Fibroblast of upper back skin (primary cell): ENCODE measurements around the gene ADARB1.

Source experiments
- DNase-seq: peaks from one replicate; pipeline ENCODE4 v3.0.0-alpha.2; 2013

ADARB1 gene

DNA sequence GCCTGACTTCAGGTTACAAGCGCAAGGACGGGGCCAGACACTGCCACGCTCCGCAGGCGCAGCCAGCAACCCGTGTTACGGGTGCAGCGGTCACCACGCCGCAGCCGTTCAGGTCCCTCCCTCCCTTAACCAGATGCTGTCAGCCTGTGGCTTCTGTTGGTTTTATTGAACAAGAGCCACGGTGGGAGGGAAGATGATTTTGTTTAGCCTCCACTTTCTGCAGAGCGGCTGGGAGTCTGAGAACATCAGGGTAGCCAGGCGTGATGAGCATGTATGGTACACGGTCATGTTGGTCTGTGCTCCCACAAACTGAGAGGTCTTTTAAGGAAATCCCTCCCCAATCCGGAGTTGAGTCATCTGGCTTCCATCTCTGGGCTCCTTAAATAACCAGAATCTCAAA is 18.5 kb upstream of the ADARB1 start:
- peak; percentile 27 for DNase-seq

DNA sequence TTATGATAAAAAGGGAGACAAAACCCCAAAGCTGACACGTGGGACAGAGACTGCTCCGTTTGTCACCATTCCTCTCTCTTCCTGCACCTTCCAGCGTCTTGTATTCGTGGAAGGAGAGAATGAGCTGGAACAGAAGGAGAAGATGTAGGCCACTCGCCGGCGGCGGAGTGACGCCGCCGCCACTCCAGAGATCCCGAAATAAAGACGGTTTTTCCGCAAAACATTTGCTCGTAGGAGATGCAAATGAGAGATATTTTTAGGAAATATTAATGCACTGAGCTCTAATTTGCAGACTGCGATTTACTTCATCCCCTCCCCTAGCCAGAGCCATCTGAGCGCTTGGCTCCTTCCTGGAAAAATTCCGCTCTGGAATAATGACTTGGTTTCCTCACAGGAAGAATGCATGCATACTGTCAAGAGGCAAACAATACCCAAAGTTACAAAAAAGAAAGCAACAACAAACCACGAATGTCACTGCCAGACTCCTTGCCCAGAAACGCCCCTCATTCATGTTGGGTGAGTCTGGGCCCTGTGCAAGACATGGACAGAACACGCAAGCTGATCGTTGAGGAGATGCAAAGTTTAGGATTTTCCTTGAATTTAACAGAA is 18.0 kb upstream of the ADARB1 start:
- DNase-seq: no peak

DNA sequence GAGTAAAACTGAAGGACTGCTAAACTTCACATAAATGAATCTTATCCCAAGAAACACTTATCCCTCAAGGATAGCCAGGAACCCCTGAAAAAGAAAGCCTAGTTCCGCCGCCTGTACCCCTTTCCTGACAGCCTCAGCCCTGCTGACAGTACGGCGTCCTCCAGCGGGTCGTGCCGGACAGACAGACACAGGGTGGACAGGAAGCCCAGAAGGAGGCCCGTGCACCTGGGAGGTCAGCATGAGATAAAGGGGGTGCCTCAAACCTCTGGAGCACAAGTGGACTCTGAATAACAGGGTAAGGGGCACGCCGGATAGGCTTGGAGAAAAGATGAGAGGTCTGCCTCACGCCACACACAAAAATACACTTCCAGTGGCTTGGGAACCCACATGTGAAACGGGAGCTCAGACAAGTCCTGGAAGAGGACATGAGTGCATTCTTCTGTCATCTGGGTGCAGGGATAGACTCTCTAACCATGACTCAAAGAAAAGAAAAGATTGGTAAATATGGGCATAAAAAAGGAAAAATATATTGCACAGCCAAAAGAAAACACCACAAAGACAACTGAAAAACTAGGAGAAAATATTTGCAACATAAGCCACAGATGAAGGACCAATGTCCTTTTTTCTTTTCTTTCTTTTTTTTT is 17.3 kb upstream of the ADARB1 start:
- no peak for DNase-seq

DNA sequence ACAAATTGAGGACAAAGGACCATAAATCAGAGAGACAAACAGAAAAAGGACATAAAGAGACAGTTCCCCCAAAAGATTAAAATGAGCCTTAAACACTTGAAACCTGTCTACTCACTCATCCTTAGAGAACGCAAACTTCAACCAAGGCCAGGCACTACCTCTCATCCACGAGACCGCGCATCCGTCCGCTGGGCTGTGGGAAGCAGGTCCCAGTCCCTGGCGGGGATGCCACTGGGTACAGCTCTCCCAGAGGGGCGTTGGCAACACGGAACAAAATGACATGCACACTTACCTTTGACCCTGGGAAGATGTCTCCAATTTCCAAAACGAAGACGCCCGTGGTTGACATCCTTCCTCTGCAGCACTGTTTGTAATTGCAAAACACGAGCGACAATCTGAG is 16.5 kb upstream of the ADARB1 start:
- DNase-seq: no peak

DNA sequence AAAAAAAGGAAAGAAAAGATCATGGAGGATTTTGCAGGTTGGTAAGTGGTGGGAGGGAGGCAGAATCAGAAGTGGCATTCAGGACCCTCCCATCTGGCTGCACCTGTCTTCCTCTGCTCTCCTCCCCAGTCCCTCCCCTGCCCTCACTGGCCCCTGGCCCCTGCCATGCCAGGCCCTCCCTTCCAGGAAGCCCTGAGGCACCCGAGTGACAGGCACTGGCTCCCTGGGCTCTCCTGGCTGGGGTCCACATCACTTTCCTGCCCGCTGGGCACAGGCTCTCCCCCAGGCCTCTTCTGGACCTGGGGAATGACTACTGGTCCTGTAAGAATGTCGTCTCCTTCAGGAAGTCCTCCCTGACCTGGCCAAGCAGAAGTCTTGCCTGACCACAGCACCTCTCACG is 15.3 kb upstream of the ADARB1 start:
- DNase-seq: no peak

DNA sequence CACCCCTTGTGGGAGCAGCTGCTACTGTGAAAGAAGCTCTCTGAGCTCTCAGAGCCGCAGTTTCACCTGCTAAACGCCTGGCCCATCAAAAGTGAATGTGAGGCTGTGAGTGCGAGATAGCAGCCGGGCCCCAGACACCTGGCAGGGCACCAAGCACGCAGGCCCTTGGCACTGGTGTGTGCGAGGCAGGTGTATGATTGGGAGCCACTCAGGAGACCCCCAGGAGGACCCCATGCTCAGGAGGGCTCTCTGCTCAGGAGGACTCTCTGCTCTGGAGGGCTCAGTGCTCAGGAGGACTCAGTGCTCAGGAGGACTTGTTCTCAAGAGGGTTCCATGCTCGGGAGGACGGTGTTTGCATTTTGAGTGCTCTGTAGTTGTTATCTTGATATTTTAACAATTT is 14.3 kb upstream of the ADARB1 start:
- DNase-seq: no peak

DNA sequence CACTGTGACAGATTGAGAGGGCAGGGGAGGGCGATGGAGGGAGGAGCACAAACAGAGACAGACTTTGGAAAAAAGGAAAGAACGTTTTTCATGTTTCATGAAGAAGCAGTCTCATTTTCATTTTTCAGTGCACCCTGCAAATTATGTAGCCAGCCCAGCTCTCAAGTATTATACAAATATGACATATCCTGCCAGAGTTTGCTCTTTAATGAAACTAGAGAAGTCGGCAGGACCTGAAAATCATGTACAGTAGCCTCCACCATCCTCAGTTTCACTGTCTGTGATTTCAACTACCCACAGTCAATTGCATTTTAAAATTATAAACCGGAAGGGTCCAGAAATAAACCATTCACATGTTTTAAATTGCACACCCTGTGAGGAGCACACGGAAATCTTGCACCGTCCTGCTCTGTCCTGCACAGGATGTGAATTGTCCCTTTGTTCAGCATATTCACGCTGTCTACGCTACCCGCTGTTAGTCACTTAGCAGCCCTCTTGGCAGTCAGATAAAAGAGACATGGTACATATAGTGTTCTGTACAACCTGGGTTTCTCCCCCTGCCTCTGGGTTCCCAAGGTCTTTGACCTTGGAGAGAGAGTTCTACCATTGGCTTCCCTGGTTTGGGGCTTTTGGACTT is 13.6 kb upstream of the ADARB1 start:
- no peak for DNase-seq

DNA sequence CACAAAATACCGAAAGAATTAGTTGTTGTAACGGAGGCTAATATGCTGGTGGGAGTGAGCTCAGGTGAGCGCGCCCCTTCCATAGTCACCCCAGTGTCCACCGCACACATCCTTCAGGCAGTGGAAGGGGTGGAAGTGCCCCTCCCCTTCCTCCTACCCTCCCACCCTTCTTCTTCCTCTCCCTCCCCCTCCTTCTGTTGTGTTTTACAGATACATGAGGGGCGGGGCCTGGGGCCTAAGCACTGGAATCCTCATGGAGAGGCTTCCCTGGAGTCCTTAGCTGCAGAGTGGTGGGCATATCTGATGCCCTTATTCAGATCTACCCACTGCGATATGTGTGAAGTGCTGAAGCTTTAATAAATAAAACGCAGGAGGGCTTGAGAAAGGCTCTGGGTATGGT is 10.3 kb upstream of the ADARB1 start:
- DNase-seq: no peak

DNA sequence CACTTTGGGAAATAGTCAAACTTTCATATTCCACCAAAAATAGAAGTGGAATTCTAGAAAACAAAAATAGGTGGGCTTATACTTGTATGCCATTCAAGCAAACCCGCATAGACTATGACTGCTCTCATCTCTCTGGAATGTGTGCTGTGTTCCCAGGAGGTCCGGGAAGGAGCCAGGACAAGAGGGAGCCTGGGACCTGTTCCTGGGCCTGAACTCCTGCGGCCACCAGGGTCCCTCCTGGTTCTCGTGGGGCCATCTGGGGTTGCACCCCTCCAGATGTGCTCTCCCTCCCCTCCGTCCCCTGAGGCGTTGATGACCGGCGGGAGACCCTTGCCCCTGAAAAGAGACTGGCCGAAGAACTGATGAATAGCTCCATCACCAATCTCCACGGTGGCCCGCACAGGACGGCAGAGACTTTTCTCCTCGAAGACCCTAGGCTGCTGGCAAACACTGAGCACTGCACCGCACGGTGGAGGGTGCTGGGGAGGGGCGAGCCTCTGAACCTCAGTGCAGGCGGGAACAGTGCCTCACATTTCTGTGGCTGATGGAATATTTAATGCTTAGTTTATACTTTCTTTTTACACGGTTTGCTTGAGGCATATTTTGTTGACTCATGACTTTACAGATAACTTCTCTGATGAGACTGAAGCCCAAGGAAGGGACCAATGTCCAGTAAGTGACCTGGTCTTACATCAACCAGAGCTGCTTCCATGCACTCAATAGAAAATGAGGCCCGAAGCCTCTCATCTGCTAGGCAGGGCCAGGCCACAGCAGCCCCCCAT is 9.6 kb upstream of the ADARB1 start:
- DNase-seq: no peak

DNA sequence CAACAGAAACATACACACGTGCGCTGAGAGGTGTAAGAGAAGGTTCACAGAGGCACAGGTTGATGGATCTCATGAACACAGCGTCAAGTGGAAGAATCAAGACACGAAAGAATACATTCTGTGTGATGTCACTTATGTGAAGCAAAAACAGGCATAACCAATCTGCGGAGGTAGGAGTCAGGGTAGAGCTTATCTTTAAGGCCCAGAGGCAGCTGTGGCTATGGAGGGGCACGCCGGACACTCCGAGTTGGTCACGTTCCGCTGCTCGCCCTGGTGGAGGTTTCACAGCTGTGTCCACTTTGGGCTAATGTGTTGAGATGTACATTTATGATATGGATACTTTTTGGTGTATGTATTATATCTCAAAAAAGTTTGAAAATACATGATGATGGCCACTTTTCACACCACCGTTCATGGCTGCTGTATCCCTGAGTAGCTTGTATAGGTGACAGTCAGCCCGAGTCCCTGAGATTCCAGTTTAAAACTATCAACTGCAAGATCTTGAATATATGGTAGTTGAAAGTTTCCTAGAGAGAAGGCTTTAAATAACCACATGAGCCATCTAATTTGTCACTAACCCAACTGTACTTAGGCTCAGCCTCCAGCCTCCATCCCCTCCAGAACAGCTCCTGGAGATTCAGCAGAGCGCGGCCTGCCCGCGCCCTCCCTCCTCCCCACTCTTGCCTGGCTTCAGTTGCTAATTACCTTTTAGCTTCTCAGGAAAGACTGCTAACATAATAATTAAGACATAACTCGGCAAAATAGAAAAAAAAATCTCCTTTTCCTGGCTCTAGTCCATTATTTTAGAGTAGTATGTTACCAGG is 6.7 kb upstream of the ADARB1 start:
- DNase-seq: no peak

DNA sequence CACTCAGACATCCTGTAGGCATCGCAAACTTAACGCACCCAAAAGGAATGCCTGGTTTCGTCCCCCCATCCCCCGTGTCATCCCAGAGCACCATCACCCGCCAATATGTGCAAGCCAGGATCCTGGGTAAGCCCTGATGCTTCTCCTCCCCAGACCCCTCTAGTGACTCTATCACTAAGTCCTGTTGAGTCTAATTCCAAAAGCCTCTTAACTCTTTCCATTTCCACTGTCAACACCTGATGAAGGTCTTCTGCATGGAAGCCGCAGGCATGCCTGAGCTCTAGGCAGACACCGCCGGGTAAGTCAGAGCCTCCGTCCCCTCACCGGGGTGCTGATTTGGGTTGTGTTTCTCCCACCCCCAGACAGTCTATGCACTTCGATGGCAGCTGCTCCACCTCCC is 5.3 kb upstream of the ADARB1 start:
- no peak for DNase-seq

DNA sequence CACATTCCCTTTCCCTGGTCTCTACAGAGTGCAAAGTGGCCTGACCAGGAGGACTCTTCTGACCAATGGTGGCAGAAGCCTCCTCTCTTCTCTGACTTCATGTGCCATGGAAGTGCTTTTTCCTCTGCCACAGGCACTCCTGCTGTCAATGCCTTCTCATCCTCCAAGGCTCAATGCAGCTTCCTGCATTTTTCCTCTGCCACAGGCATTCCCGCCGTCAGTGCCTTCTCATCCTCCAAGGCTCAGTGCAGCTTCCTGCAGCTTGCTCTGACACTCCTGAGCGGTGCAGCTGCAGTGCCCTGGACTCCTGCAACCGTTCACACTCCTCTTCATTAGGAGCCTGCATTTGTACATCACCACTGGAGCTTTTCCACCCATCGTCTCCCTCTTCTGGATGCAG is 4.7 kb upstream of the ADARB1 start:
- DNase-seq: peak; percentile 55

DNA sequence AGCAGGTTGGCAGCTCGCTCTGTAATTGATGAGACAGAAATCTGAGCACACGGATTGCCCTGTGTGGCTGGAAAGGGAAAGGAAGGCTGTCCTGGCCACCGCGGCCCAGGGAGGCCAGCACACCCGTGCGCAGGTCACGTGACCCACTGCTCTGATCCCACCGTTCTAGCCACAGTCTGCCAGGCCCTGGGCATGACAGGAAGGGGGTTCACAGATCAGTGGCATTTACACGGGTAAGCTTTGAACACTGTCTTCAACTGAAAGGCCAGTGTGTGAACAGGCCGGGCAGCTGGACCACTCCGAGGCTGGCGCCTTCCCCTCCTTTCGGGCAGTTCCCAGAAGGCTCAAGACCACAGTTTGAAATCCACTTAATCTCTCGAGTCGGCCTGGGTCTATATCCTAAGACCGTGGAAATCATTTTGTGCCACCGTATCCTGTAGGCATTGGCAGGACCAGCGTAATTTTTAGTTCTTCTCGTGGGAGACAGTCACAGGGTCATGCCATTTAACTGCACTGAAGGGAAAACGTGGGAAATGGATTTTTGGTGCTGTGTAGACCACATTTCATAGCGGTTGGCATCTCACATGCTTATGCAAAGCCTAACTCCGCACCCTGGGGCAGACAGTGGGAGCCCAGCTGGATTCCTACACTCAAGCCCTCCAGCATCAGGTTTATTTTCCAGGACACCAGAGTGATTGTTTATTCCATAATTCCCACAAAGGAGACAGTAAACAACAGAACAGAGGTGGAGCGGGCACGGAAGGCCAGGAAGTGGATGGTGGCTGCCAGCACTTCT is 3.1 kb upstream of the ADARB1 start:
- DNase-seq: no peak

DNA sequence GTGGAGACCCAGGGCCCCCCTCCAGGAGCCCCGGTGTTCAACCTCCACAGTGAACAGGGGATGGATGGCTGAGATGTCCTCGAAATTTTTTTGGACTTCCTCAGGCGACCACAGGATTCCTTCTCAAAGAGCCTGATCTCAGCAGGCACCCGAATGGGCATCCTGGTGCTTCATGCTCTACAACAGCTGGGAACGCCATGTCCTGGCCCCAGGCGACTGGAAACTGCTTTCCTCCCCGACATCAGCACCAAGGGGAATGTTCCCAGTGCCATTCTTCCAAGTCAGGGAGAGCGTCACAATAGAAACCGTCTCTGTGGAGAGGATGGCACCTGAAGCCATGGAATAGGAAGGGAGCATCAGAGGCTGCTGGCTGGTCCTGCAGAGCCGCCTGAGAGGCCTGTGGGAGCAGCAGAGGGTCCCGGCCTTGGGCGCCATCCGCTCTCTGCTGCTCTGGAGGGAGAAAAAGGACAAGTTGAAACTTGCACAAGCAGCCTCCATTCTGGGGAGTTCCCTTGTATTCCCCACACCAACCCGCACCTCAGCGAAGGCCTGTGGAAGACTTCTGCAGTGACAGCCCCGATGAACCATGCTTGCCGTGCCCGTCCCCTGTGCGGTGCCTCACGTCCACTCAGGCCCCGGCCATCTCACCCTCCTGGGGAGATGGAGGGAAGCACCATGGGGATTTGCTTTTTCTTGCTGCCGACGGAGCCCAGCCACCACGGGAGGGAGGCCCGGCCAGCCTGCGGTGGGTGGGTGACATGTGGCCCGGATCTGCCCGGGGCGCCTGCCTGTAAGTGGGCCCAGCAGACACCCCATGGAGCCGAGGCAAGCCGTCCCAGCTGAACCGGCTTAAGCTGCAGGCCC is 2.3 kb upstream of the ADARB1 start:
- no peak for DNase-seq

DNA sequence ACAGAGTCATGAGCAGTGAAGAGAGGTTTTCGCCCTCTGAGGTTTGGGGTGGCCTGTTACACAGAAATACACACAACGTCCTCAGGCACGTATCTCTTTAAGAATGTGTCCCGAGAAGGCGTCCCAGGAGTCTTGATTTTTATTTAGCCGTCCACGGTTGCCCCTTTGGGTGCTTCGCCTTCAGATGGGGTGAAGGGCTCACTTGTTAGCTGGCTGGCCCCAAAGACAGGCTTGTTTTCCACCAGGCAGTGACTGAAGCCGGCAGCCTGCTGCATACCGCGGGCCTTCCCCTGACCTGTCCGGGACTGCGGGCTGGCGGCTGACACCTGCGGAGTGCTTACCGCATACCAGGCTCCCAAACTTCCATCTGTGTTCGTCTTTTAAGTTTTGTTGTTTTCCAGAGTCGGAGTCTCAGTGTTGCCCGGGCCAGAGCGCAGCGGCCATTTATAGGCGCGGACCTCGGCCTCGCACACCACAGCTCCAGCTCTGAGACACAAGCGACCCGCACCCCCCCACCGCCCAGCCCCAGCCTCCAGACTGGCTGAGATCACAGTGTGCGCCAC is 1.6 kb upstream of the ADARB1 start:
- no peak for DNase-seq

DNA sequence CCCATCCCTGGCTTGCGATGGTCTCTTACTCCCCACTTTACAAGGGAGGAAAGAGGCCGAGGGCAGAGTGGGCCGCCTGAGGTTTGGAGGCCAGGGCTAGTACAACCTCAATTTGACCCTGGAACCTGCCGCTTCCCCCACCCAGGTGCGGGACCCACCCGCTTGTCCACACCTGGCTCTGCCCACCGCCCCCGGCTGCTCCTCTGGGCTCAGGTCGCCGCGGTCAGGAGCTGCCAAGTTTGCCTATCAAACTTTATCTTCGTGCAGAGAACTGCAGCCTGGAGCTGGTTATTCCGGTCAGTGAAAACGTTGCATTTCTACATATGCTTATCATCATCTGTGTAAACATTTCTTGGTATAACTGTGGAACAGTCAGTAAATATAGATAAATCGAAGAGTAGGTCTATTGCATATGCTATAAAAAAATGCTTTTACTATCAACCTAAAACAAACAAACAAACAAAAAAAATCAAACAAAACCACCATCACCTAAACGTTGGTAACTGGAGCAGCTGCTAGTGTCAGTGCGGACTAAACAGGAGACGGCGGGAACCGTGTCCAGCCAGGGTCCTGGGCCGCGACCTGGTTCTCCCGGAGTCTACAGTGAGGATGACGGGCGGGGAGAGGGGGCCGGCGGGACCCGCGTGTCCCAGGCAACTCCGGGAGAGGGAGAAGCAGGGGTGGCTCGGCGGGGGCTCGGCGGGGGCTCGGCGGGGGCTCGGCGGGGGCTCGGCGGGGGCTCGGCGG is 906 bp upstream of the ADARB1 start:
- no peak for DNase-seq

DNA sequence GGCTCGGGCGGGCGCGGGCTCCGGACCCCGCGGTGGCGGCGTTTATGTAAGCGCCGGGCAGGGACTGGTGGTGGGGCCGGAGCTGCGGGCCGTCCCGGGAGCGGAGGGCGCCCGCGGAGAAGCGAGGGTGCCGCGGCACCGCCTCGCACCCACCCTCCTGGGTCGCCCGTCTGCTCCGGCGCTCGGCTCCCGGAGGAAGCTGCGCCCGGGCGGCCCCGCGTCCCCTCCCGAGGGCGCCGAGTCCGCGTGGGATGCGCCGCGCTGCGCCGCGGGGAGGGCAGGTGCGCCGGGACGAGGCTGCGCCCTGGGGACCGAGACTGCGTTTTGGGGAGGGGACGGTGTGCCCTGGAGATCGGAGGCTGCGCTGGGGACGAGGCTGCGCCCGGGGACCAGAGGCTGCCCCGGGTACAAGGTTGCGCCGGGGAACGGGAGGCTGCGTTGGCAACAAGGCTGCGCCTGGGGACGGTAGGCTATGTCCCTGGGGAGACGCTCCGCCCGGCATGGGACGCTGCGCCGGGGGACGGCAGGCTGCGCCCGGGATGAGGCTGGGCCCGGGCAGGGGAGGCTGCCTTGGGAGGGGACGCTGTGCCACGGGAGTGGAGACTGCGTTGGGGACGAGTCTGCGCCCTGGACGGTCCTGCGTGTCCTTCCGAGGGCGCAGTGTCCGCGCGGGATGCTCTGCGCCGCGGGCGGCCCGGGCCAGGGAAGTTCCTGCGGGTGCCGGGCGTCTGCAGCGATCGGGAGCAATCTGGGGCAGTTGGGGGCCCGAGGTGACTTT is 627 bp downstream of the ADARB1 start:
- DNase-seq: no peak

DNA sequence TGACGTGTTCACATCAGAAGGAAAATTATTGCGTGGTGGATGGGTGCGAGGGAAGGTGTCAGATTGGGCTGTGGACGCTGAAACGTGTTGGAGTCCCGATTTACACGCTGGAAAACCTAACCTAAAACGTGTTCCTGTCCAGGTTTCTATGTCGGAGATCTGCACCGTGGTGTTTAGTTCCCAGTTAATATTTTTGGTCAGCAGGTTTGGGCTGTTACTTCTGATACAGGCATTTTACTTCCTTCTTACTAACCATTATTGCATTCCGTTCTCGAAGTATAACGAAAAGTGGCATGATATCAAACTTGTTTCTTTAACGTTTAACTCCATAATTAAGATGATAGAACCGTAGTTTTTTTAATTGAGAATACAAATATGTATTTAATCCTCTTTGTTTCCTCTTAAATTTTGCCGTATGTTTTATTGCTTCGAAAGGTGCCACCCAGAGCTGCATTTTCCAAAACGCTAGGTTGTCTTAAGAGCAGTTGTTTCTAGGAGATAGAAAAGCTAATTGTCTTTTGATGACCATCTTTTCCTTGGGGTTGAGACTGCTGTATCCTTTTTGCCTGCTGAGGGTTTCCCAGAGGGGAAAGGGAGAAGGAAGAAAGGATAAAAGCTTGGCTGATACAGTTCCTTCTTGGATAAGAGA is 1.3 kb downstream of the ADARB1 start:
- no peak for DNase-seq

DNA sequence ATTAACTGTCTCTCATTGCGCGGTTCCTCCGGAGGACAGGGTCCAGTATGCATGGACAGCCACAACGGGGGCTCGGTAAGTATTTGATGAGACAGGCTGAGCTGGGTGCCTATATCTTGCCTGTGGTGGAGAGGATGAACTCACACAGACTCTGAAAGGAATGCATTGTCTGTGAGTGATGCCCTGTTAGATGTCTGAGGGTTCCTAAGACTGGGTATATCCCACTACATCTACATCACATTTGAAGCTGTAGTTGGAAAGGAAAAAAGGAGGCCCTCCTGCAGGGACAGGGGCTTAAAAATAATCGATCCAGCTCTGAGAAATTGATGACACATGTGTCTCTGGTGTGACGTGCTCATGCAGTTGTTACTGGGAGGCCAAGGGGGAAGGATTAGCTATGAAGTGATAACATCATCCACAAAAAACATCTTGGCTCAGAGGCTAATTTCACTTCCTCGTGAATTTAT is 1.9 kb downstream of the ADARB1 start:
- DNase-seq: peak; percentile 37
